HepG2 (cell line): ENCODE measurements around the gene HIF1AN. TPM values are rescaled to one million over a fixed set of nuclear protein-coding genes. Genes with fewer than 3 reads are reported as not detected.

Experiments
- HMG20A ChIP-seq: IDR thresholded peaks from 2 replicates; pipeline ENCODE4 v1.6.1; 2016; ENCODE audit warnings: borderline replicate concordance
- polyA plus RNA-seq, 8 experiments: library from polyadenylated mRNA; depleted of rRNA in 3 of 8; stranded (reverse) in 7 of 8; unstranded in 1 of 8; fragments of >200 nt; fragmentation: Illumina TruSeq in 4 of 8; extraction: Trizol in 4 of 8; gene quantifications; 2 replicates each; pipeline versions ENCODE4 v1.2.1 to v1.2.3, GENCODE V29; 2011 to 2016; ENCODE audit warnings: low read depth in 4 of 8, missing spikeins in 1 of 8, mixed read lengths in 1 of 8; ENCODE audit not compliant: insufficient read depth in 1 of 8
- total RNA-seq, 5 experiments: library from RNA; depleted of rRNA; stranded (reverse); fragments of >200 nt; fragmentation: Illumina TruSeq; extraction: Trizol; gene quantifications; 2 replicates each; pipeline ENCODE4 v1.2.3, GENCODE V29; 2016; ENCODE audit warnings: low read depth in 1 of 5
- TF ChIP-seq, protein P1 (sequence below): IDR thresholded peaks from 2 replicates; pipeline ENCODE4 v1.6.1; 2012; ENCODE audit warnings: inconsistent platforms

The HIF1AN gene
- total and polyA plus RNA-seq, 2 of the 13 experiments (the other 11 are each of a cell fraction or from before 2014, with no cell fraction given) = 8.6 to 10.7 TPM

DNA sequence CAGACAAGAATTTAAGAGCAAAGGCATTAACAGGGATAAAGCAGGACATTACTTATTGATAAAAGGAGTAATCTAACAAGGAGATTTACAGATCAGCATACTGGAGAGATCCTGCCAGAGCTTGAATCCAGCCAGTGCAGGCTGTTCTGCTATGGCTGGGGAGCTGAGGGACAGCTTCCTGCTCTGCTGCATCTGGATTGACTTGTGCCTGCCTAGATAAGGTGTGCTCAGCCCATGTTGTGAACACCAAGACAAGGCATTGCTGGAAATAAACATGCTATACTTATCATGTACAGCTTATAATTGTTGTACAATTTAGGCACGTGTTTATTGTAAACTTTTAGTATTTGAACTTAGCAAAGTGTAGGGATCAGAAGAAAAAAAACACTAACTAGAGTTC, 71.7 kb downstream of the HIF1AN start (continued):
- TF ChIP-seq HMG20A (CRISPR knock-in tag) = no peak
- TF ChIP-seq, protein P1, sequence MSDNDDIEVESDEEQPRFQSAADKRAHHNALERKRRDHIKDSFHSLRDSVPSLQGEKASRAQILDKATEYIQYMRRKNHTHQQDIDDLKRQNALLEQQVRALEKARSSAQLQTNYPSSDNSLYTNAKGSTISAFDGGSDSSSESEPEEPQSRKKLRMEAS = no peak

Other genes with a start within 250 kb of the HIF1AN start
- 64.4 and 81.4 TPM in 2 replicates for gene BLOC1S2, start 249.3 kb upstream of the HIF1AN start, total RNA-seq (2016; rRNA removed; fragmentation: Illumina TruSeq; extraction: Trizol)
- gene BLOC1S2, start 249.3 kb upstream of the HIF1AN start, polyA plus RNA-seq (2011; rRNA removed) = 19.2 and 22.3 TPM in 2 replicates
- 0.07 and 0.31 TPM in 2 replicates for gene PKD2L1, start 205.7 kb upstream of the HIF1AN start, total RNA-seq (2016; rRNA removed; fragmentation: Illumina TruSeq; extraction: Trizol)
- 0.15 and 0.27 TPM in 2 replicates for gene PKD2L1, start 205.7 kb upstream of the HIF1AN start, polyA plus RNA-seq (2011; rRNA removed)
- 338 and 492 TPM in 2 replicates for gene SCD, start 188.7 kb upstream of the HIF1AN start, total RNA-seq (2016; rRNA removed; fragmentation: Illumina TruSeq; extraction: Trizol)
- 512 and 596 TPM in 2 replicates for gene SCD, start 188.7 kb upstream of the HIF1AN start, polyA plus RNA-seq (2011; rRNA removed)
- 0.07 TPM in 1 of 2 replicates, not detected in the other for gene WNT8B, start 72.9 kb upstream of the HIF1AN start, total RNA-seq (2016; rRNA removed; fragmentation: Illumina TruSeq; extraction: Trizol)
- gene WNT8B, start 72.9 kb upstream of the HIF1AN start, polyA plus RNA-seq (2011; rRNA removed) = 0.13 and 0.20 TPM in 2 replicates
- gene SEC31B, start 16.1 kb upstream of the HIF1AN start, total RNA-seq (2016; rRNA removed; fragmentation: Illumina TruSeq; extraction: Trizol) = 0.56 and 2.0 TPM in 2 replicates
- 8.3 and 9.0 TPM in 2 replicates for gene SEC31B, start 16.1 kb upstream of the HIF1AN start, polyA plus RNA-seq (2011; rRNA removed)
- 216 and 222 TPM in 2 replicates for gene NDUFB8, start 6.1 kb upstream of the HIF1AN start, total RNA-seq (2016; rRNA removed; fragmentation: Illumina TruSeq; extraction: Trizol)
- 197 and 210 TPM in 2 replicates for gene NDUFB8, start 6.1 kb upstream of the HIF1AN start, polyA plus RNA-seq (2011; rRNA removed)
- not detected in 2 replicates for gene PAX2, start 209.6 kb downstream of the HIF1AN start, total RNA-seq (2016; rRNA removed; fragmentation: Illumina TruSeq; extraction: Trizol)
- not detected in 2 replicates for gene PAX2, start 209.6 kb downstream of the HIF1AN start, polyA plus RNA-seq (2011; rRNA removed)